MM.1S (cell line): ENCODE data around the gene CCDC134.

ENCODE experiments used
- CTCF ChIP-seq: fragments of 300-600 bp; sonication (generic); IDR thresholded peaks from 2 replicates; pipeline ENCODE4 v1.5.1; 2016; ENCODE audit warnings: antibody characterized with exemption, low read length, mixed read lengths
- EZH2 ChIP-seq: fragments of 300-600 bp; sonication (generic); optimal IDR thresholded peaks from 2 replicates; pipeline ENCODE3; 2017; ENCODE audit warnings: low read depth, mild to moderate bottlenecking, antibody characterized with exemption, low read length, mixed read lengths
- EZH2phosphoT487 ChIP-seq: fragments of 300-600 bp; sonication (generic); IDR thresholded peaks from 2 replicates; pipeline ENCODE4 v1.6.1; 2018; ENCODE audit warnings: antibody characterized with exemption, low read length

GRCh38 chr22:41873391-41873790, 72.9 kb downstream of the CCDC134 start:
- TF ChIP-seq CTCF (no peak), EZH2phosphoT487 (no peak), EZH2 (no peak)
